Mammary epithelial cell (primary cell): Measurements from ENCODE around the gene TFEB.

ENCODE experiments used
- CTCF ChIP-seq, 2 donors: IDR thresholded peaks in 1 of 2; conservative IDR thresholded peaks in 1 of 2; 2 replicates each; pipeline ENCODE4 v1.5.1; 2011 to 2012; ENCODE audit warnings: inconsistent platforms in 2 of 2, low read length in 2 of 2, mild to moderate bottlenecking in 2 of 2, control low read depth in 1 of 2, low read depth in 1 of 2; ENCODE audit not compliant: insufficient read depth in 1 of 2; ENCODE audit errors: extremely low read depth in 1 of 2
- EZH2 ChIP-seq: IDR thresholded peaks from 2 replicates; pipeline ENCODE4 v1.6.1; 2012; ENCODE audit warnings: low read length, inconsistent platforms, borderline replicate concordance

GRCh38 chr6:41691426-41692079 is 43.9 kb downstream of the TFEB start:
- TF ChIP-seq CTCF (conservative IDR thresholded peaks at IDR 0.05 in 1 of 2, IDR thresholded peaks at IDR 0.05 in 1 of 2; ENCODE audit: extremely low read depth in 1 of 2, insufficient read depth in 1 of 2, low read depth in 1 of 2, low read length in 2 of 2) (no peak), EZH2 (no peak)
